ENCODE results near the gene CFAP73.

DNA sequence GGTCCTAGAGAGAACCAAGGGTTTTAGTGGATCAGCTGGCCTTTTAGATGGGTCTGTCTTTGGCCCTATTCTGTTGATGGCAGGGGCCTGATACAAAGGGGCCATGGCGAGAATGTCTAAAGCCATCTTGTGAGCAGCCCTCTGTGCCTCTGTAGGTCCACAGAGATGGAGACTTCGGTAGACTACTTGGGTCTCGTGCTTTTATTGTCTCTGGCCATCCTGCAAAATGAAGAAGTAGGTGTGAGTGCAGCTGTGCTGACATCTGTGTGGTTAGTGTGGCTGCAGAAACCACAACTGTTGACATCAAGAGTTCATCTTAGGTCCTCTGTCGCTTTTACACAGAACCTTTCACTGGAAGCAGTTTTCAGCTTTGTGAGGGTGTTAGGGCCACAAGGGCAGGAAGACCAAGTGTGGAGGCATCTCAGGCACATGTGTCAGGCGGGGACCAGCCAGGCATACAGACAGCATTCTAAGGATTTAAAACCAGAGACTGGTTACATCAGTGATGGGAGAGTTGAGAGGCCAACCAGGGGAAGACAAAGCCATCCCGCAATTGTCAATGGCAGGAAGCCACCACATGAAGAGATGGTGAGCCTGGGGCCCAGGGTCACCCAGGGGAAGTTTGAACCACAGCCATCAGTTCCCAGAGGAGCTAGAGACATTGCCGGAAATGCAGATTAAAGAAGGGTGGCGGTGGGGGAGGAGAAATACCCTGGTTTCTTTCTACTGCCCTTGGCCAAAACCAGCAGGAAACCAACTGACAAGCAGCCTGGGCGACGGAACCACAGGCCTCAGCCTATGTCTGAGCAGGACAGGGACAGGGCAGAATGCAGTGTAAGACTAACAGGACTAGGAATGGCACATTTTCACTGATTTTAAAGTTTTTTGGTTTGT, 58.8 kb downstream of the CFAP73 start:
- TF ChIP-seq EP300 (conservative IDR thresholded peaks at IDR 0.05; ENCODE audit: poor library complexity, severe bottlenecking) (no peak), POLR2AphosphoS5 (IDR thresholded peaks at IDR 0.05) (no peak), EZH2 (IDR thresholded peaks at IDR 0.05; ENCODE audit: borderline replicate concordance, insufficient read depth, low read length, poor library complexity, severe bottlenecking) (no peak), SMC3 (conservative IDR thresholded peaks at IDR 0.05; ENCODE audit: poor library complexity) (no peak), TAF1 (IDR thresholded peaks at IDR 0.05; ENCODE audit: low read depth) (no peak), RAD21 (conservative IDR thresholded peaks at IDR 0.05) (no peak)
- TF ChIP-seq, protein P1, sequence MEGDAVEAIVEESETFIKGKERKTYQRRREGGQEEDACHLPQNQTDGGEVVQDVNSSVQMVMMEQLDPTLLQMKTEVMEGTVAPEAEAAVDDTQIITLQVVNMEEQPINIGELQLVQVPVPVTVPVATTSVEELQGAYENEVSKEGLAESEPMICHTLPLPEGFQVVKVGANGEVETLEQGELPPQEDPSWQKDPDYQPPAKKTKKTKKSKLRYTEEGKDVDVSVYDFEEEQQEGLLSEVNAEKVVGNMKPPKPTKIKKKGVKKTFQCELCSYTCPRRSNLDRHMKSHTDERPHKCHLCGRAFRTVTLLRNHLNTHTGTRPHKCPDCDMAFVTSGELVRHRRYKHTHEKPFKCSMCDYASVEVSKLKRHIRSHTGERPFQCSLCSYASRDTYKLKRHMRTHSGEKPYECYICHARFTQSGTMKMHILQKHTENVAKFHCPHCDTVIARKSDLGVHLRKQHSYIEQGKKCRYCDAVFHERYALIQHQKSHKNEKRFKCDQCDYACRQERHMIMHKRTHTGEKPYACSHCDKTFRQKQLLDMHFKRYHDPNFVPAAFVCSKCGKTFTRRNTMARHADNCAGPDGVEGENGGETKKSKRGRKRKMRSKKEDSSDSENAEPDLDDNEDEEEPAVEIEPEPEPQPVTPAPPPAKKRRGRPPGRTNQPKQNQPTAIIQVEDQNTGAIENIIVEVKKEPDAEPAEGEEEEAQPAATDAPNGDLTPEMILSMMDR (IDR thresholded peaks at IDR 0.05; ENCODE audit: poor library complexity, severe bottlenecking), result no peak
- TF ChIP-seq, protein P2, sequence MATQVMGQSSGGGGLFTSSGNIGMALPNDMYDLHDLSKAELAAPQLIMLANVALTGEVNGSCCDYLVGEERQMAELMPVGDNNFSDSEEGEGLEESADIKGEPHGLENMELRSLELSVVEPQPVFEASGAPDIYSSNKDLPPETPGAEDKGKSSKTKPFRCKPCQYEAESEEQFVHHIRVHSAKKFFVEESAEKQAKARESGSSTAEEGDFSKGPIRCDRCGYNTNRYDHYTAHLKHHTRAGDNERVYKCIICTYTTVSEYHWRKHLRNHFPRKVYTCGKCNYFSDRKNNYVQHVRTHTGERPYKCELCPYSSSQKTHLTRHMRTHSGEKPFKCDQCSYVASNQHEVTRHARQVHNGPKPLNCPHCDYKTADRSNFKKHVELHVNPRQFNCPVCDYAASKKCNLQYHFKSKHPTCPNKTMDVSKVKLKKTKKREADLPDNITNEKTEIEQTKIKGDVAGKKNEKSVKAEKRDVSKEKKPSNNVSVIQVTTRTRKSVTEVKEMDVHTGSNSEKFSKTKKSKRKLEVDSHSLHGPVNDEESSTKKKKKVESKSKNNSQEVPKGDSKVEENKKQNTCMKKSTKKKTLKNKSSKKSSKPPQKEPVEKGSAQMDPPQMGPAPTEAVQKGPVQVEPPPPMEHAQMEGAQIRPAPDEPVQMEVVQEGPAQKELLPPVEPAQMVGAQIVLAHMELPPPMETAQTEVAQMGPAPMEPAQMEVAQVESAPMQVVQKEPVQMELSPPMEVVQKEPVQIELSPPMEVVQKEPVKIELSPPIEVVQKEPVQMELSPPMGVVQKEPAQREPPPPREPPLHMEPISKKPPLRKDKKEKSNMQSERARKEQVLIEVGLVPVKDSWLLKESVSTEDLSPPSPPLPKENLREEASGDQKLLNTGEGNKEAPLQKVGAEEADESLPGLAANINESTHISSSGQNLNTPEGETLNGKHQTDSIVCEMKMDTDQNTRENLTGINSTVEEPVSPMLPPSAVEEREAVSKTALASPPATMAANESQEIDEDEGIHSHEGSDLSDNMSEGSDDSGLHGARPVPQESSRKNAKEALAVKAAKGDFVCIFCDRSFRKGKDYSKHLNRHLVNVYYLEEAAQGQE (IDR thresholded peaks at IDR 0.05; ENCODE audit: borderline replicate concordance), result no peak

Measured in neural cell (in vitro differentiated cells).